NOMO-1 treated with DMSO at 0.1 percent for 48 hours (cell line): ENCODE results near the gene CFTR.

ENCODE experiments used
- DNase-seq: peaks from one replicate; lab custom pipeline; 2025; ENCODE audit not compliant: unreplicated experiment; lab: John Stamatoyannopoulos, UW

Gene CFTR

GRCh38 chr7:117645481-117646165 is 165.8 kb downstream of the CFTR start:
- DNase-seq = no peak

- DNase-seq = no peak
Measured at GRCh38 chr7:117648203-117648866, 168.5 kb downstream of the CFTR start.

GRCh38 chr7:117652943-117653680 is 173.3 kb downstream of the CFTR start:
- no peak for DNase-seq

GRCh38 chr7:117654780-117655179 is 175.0 kb downstream of the CFTR start:
- no peak for DNase-seq

DNA sequence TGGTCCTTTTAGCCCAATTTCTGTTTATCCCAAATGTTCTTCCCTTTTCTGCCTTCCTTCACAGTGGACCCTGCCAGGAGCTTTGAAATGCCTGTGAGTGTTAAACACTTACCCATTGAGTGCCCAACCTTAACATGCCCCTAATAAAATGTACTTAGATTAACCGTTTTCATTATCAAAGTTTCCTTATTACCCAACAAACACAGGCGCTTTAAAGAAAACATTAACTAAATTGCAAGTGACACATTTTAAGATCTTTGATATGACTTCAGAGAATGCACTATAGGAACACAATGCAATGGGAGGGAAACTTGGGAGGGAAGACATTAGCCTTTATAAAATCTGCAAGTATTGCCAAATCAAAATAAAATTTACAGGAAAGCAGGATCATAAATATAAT is 177.0 kb downstream of the CFTR start:
- no peak for DNase-seq

DNA sequence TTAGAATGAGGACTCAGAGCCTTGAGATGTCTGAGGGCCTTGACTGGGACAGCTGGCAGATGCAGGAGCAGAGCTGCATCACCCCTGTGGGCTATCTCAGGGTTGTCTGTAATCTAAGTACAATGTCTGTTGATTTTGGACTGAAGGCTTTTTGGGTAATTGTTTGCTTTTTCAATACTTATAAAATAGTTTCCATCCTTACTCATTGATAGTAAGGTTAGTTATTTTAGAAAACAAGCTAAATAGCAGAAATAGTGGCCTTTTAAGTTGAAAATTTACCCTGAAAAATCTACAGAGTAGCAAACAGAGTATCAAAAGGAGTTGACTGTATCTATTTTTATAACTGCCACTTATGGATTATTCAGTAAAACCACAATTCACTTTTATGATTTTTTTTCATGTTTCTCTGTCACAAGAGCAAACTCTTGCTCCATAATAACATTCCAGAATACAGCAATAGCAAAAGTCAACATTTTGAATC is 179.7 kb downstream of the CFTR start:
- no peak for DNase-seq

DNA sequence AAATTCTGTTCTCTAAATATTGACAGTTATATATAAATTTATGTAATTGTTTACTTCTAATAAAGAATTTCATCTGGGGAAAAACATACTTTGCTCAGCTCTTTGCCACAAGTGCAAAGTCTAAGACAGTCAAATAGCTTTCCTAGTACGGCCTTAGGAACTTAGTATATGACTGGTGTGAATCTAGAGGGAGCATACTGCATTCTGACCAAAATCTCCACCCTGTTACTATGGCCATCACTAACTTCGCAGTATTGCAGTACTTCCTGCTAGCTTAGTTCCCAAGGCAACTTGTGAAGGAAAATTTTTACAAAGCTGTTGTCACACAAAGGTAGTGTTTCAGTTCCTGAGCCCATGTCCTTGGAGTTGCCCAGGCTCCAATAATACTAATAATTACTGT is 181.5 kb downstream of the CFTR start:
- no peak for DNase-seq

GRCh38 chr7:117664047-117664446 is 184.2 kb downstream of the CFTR start:
- no peak for DNase-seq

- no peak for DNase-seq
Measured at GRCh38 chr7:117665368-117665767, 185.5 kb downstream of the CFTR start.

- DNase-seq = no peak
Measured at GRCh38 chr7:117666031-117666430, 186.2 kb downstream of the CFTR start.

DNA sequence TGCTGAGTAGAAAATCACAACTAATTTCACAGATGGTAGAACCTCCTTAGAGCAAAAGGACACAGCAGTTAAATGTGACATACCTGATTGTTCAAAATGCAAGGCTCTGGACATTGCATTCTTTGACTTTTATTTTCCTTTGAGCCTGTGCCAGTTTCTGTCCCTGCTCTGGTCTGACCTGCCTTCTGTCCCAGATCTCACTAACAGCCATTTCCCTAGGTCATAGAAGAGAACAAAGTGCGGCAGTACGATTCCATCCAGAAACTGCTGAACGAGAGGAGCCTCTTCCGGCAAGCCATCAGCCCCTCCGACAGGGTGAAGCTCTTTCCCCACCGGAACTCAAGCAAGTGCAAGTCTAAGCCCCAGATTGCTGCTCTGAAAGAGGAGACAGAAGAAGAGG is 186.9 kb downstream of the CFTR start:
- no peak for DNase-seq

DNA sequence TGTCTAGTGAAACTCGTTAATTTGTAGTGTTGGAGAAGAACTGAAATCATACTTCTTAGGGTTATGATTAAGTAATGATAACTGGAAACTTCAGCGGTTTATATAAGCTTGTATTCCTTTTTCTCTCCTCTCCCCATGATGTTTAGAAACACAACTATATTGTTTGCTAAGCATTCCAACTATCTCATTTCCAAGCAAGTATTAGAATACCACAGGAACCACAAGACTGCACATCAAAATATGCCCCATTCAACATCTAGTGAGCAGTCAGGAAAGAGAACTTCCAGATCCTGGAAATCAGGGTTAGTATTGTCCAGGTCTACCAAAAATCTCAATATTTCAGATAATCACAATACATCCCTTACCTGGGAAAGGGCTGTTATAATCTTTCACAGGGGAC is 187.6 kb downstream of the CFTR start:
- DNase-seq = no peak

GRCh38 chr7:117669818-117670217 is 190.0 kb downstream of the CFTR start:
- no peak for DNase-seq

DNA sequence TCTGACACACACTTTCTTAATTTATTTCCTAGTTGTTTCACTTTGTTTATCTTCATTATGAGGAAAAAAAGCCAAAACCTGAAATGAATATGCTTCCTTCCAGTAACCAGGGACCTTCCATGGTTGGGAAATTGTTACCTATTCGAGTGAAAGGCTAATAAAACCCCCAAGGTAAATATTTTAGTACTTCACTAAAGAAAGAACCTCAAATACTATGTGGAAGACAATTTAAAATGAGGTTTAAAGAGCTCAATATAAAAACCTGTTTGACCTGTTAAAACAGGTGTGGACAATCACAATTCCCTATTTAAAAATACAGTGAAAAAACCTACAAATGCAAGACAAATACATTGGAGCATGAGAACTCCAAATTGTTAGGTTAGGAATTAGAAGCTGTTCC is 192.6 kb downstream of the CFTR start:
- DNase-seq = no peak

GRCh38 chr7:117673367-117673766 is 193.5 kb downstream of the CFTR start:
- no peak for DNase-seq

DNA sequence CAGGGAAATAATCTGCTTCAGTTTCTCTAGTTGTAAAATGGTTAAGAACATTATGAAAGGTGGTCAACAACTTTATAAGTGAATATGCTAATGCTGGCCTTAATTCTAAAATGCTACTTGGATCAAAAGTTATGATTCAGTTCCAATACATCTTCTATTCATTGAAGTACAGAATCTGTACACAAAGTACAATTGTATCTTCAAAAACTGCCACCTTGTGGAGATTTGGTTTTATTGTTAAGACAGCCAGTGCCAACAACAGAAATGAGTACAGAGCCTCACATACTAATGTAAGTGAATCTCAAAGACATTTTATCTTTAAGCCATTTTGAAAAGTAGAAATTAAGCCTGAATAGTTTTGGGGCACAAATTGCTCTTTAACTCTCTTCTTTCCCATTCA is 194.0 kb downstream of the CFTR start:
- no peak for DNase-seq

- no peak for DNase-seq
Measured at GRCh38 chr7:117674617-117675016, 194.8 kb downstream of the CFTR start.

GRCh38 chr7:117675497-117676435 is 195.9 kb downstream of the CFTR start:
- DNase-seq = no peak

DNA sequence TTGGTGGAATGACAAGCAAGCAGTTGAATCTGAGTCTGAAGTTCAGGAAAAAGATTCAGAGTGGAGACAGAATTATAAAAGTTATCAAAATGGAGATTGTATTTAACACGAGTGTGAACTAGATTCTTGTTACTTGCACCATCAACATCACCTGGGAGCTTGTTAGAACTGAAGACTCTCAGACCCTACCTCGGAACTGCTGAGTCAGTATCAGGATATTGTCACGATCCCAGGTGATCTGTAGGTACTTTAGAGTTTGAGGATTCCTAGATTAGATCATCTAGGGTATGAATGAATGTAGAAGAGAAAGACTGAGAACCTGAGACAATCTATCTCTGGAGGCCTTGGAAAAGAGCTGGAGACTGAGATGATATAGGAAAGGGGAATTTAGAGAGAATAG is 199.3 kb downstream of the CFTR start:
- no peak for DNase-seq

DNA sequence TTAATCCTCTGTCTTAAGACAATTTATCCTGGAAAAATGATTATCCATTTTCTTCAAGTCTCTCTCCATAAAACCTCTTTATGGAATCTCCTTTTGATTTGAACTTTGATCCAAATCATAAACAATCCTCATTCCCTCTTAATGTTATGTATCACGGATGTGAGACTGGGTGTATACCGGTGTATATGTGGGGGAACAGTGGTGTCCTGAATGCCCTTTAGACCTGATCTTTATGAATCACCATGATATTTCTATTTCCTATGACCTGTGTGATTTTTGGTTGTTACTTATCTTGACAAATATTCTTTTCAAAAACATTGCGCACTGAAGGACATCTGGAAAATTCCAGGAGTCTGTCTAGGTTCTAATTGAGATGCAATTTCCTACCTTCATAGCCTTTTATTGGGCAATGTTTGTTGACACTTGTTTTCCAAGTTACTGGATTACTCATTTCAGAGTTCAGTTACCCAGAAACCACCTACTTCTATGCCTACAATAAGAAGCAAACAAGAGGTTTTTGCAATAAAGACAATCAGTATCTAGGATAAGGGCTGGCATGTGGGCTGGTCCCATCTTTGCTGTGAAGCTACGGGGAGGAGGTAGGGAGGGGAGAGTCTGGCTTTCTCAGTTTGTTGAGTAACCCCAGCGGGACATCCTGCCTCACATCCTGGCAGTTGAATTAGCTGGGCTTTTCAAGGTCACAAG is 203.0 kb downstream of the CFTR start:
- DNase-seq = no peak
